Peyer's patch (tissue), 4 donors: Measurements from ENCODE around the gene NDUFB7.

ENCODE experiments used
- POLR2A ChIP-seq, 2 donors: fragments of 450-650 bp; IDR thresholded peaks; one replicate each; pipeline ENCODE4 v1.5.1; 2017; ENCODE audit warnings: antibody characterized with exemption in 2 of 2, mild to moderate bottlenecking in 2 of 2, moderate library complexity in 2 of 2
- TF ChIP-seq, protein P1 (sequence below), 6 experiments: fragments of 450-650 bp in 4 of 6; fragments of 200-600 bp in 2 of 6; sonication (generic) in 1 of 6; IDR thresholded peaks; one replicate each; pipeline ENCODE4 v1.5.1; 2017 to 2019; ENCODE audit warnings: antibody characterized with exemption in 6 of 6, mild to moderate bottlenecking in 3 of 6, moderate library complexity in 1 of 6

DNA sequence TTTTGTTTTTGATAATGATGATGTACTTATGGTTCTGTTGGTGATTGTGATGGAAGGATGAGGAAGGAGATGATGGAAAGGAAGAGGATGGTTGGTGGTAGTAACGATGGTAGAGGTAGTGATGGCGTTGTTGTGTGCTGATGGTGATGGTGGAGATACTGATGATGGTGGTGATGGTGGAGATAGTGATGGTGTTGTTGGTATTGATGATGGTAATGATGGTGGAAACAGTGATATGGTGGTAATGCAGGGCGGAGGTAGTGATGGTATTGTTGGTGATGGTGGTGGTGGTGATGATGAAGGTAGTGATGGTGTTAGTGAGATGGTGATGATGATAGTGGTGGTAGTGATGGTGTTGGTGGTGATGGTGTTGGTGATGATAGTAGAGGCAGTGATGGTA, 23.7 kb upstream of the NDUFB7 start:
- TF ChIP-seq, protein P1, sequence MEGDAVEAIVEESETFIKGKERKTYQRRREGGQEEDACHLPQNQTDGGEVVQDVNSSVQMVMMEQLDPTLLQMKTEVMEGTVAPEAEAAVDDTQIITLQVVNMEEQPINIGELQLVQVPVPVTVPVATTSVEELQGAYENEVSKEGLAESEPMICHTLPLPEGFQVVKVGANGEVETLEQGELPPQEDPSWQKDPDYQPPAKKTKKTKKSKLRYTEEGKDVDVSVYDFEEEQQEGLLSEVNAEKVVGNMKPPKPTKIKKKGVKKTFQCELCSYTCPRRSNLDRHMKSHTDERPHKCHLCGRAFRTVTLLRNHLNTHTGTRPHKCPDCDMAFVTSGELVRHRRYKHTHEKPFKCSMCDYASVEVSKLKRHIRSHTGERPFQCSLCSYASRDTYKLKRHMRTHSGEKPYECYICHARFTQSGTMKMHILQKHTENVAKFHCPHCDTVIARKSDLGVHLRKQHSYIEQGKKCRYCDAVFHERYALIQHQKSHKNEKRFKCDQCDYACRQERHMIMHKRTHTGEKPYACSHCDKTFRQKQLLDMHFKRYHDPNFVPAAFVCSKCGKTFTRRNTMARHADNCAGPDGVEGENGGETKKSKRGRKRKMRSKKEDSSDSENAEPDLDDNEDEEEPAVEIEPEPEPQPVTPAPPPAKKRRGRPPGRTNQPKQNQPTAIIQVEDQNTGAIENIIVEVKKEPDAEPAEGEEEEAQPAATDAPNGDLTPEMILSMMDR (IDR thresholded peaks at IDR 0.05) = no peak
- TF ChIP-seq POLR2A (IDR thresholded peaks at IDR 0.05) = no peak
